ENCODE data around the gene LRG1. TPM values are rescaled to one million over a fixed set of nuclear protein-coding genes. Genes with fewer than 3 reads are reported as not detected.

The LRG1 gene
- total and polyA plus RNA-seq, 4 donors: 57.8 to 1,122 (median 661) TPM

DNA sequence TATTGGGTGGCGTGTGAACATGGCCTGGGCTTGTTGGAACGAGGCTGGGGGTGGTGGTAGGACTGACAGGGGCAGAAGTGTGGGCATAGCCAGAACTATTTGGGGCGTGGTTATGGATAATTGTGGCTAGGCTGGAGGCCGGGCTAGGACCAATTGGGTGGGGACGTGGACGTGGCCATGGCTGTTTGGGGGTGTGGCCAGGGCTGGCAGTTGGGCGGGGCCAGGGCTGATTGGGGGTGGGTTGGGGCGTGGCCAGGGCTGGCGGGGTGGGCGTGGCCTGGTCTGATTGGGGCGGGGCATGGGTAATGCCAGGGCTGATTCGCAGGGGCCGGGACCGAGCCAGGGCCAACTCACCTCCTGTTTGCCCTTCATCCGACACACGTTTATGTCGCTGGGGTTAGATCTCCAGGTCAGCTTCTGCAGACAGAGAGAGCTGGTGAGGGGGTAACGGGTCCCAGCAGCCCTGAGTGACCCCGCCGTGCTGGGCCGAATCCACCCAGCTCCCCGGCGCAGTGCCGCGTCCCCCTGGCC is 16.8 kb upstream of the LRG1 start:
- Histone ChIP-seq H3K9me3 (ENCODE audit: control insufficient read depth in 4 of 4, low read length in 3 of 4) (no peaks in the 10 kb centered on the region), H3K27me3 (ENCODE audit: control insufficient read depth in 4 of 4, insufficient read depth in 4 of 4, low read length in 3 of 4) (no peaks in the 10 kb centered on the region), H3K36me3 (ENCODE audit: control insufficient read depth in 4 of 4, insufficient read depth in 3 of 4, low read depth in 1 of 4, low read length in 3 of 4) (no peaks in the 10 kb centered on the region), H3K27ac (ENCODE audit: low read depth in 1 of 2, low read length in 2 of 2) (no peak overlapping the region), H3K4me3 (ENCODE audit: low read depth in 1 of 3, low read length in 3 of 3) (no peak overlapping the region), H3K9ac (ENCODE audit: low read depth in 1 of 2, low read length in 2 of 2) (no peak overlapping the region), H3K4me1 (ENCODE audit: control insufficient read depth in 4 of 4, insufficient read depth in 4 of 4, low read length in 3 of 4) (peaks cover 0 to 7% (median 3%) of the 10 kb centered on the region in 4 donors)
- TF ChIP-seq, protein P1, sequence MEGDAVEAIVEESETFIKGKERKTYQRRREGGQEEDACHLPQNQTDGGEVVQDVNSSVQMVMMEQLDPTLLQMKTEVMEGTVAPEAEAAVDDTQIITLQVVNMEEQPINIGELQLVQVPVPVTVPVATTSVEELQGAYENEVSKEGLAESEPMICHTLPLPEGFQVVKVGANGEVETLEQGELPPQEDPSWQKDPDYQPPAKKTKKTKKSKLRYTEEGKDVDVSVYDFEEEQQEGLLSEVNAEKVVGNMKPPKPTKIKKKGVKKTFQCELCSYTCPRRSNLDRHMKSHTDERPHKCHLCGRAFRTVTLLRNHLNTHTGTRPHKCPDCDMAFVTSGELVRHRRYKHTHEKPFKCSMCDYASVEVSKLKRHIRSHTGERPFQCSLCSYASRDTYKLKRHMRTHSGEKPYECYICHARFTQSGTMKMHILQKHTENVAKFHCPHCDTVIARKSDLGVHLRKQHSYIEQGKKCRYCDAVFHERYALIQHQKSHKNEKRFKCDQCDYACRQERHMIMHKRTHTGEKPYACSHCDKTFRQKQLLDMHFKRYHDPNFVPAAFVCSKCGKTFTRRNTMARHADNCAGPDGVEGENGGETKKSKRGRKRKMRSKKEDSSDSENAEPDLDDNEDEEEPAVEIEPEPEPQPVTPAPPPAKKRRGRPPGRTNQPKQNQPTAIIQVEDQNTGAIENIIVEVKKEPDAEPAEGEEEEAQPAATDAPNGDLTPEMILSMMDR (IDR thresholded peaks at IDR 0.05; ENCODE audit: low read depth, low read length, missing input control): no peak
- no peak for TF ChIP-seq NR2F2 (IDR thresholded peaks at IDR 0.05)
- TF ChIP-seq, protein P2, sequence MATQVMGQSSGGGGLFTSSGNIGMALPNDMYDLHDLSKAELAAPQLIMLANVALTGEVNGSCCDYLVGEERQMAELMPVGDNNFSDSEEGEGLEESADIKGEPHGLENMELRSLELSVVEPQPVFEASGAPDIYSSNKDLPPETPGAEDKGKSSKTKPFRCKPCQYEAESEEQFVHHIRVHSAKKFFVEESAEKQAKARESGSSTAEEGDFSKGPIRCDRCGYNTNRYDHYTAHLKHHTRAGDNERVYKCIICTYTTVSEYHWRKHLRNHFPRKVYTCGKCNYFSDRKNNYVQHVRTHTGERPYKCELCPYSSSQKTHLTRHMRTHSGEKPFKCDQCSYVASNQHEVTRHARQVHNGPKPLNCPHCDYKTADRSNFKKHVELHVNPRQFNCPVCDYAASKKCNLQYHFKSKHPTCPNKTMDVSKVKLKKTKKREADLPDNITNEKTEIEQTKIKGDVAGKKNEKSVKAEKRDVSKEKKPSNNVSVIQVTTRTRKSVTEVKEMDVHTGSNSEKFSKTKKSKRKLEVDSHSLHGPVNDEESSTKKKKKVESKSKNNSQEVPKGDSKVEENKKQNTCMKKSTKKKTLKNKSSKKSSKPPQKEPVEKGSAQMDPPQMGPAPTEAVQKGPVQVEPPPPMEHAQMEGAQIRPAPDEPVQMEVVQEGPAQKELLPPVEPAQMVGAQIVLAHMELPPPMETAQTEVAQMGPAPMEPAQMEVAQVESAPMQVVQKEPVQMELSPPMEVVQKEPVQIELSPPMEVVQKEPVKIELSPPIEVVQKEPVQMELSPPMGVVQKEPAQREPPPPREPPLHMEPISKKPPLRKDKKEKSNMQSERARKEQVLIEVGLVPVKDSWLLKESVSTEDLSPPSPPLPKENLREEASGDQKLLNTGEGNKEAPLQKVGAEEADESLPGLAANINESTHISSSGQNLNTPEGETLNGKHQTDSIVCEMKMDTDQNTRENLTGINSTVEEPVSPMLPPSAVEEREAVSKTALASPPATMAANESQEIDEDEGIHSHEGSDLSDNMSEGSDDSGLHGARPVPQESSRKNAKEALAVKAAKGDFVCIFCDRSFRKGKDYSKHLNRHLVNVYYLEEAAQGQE (IDR thresholded peaks at IDR 0.05): no peak
- TF ChIP-seq FOXA1 (IDR thresholded peaks at IDR 0.05): no peak
- TF ChIP-seq, protein P3, sequence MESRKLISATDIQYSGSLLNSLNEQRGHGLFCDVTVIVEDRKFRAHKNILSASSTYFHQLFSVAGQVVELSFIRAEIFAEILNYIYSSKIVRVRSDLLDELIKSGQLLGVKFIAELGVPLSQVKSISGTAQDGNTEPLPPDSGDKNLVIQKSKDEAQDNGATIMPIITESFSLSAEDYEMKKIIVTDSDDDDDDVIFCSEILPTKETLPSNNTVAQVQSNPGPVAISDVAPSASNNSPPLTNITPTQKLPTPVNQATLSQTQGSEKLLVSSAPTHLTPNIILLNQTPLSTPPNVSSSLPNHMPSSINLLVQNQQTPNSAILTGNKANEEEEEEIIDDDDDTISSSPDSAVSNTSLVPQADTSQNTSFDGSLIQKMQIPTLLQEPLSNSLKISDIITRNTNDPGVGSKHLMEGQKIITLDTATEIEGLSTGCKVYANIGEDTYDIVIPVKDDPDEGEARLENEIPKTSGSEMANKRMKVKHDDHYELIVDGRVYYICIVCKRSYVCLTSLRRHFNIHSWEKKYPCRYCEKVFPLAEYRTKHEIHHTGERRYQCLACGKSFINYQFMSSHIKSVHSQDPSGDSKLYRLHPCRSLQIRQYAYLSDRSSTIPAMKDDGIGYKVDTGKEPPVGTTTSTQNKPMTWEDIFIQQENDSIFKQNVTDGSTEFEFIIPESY (IDR thresholded peaks at IDR 0.05): no peak
- TF ChIP-seq GABPA (IDR thresholded peaks at IDR 0.05 in 1 of 2, conservative IDR thresholded peaks at IDR 0.05 in 1 of 2): no peak
- no peak for TF ChIP-seq JUND (IDR thresholded peaks at IDR 0.05)
- TF ChIP-seq, protein P4, sequence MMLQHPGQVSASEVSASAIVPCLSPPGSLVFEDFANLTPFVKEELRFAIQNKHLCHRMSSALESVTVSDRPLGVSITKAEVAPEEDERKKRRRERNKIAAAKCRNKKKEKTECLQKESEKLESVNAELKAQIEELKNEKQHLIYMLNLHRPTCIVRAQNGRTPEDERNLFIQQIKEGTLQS (IDR thresholded peaks at IDR 0.05): no peak
- TF ChIP-seq EGR1 (IDR thresholded peaks at IDR 0.05; ENCODE audit: low read depth in 2 of 2): no peak
- no peak for TF ChIP-seq YY1 (IDR thresholded peaks at IDR 0.05)
- no peak for TF ChIP-seq FOXA2 (IDR thresholded peaks at IDR 0.05)
- TF ChIP-seq HNF4A (conservative IDR thresholded peaks at IDR 0.05): no peak
- no peak for TF ChIP-seq SP1 (IDR thresholded peaks at IDR 0.05)
- no peak for TF ChIP-seq HNF4G (IDR thresholded peaks at IDR 0.05)
- no peak for TF ChIP-seq RXRA (IDR thresholded peaks at IDR 0.05)
- TF ChIP-seq RAD21 (IDR thresholded peaks at IDR 0.05): no peak
- TF ChIP-seq, protein P5, sequence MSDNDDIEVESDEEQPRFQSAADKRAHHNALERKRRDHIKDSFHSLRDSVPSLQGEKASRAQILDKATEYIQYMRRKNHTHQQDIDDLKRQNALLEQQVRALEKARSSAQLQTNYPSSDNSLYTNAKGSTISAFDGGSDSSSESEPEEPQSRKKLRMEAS (IDR thresholded peaks at IDR 0.05): no peak
- no peak for TF ChIP-seq TAF1 (conservative IDR thresholded peaks at IDR 0.05)
- peak; percentile 87 for DNase-seq (ENCODE audit: low spot score)
- 65% methylated on average over 25 of the region's 25 CpGs for WGBS
